ENCODE data around the gene RPS18.

RPS18 gene

DNA sequence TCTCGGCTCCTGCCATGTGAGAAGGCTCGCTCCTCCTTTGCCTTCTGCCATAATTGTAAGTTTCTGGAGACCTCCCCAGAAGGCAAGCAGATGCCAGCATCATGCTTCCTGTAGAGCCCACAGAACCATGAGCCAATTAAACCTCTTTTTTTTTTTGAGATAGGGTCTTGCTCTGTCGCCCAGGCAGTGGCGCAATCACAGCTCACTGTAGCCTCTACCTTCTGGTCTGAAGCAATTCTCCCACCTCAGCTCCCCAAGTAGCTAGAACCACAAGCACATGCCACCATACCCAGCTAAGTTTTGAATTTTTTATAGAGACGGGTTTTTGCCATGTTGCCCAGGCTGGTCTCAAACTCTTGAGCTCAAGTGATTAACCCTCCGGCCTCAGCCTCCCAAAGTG, 35.0 kb upstream of the RPS18 start:
- Histone ChIP-seq H3K4me2 (ENCODE audit: low read depth, low read length, poor library complexity, severe bottlenecking) (no peak overlapping the region), H3K4me3 (ENCODE audit: insufficient read depth, low read length, poor library complexity, severe bottlenecking) (no peak overlapping the region), H3K27me3 (ENCODE audit: low read length) (no peaks in the 10 kb centered on the region), H4K20me1 (ENCODE audit: low read depth, low read length) (no peaks in the 10 kb centered on the region), H2AFZ (ENCODE audit: low read depth, low read length, severe bottlenecking) (no peak overlapping the region), H3K9me2 (replicated peaks; ENCODE audit: insufficient read depth, low read length) (no peaks in the 10 kb centered on the region), H3K27ac (ENCODE audit: low read depth, low read length) (no peak overlapping the region), H3K9ac (ENCODE audit: low read length) (no peak overlapping the region), H3K36me3 (ENCODE audit: low read length) (no peaks in the 10 kb centered on the region), H3K79me2 (ENCODE audit: insufficient read depth, low read length) (no peaks in the 10 kb centered on the region), H3K9me3 (ENCODE audit: insufficient read depth, low read length) (no peaks in the 10 kb centered on the region), H3F3A (ENCODE audit: insufficient read depth) (no peaks in the 10 kb centered on the region)
- no peak for TF ChIP-seq CTCF (IDR thresholded peaks at IDR 0.05; ENCODE audit: insufficient read depth, low read length, poor library complexity, severe bottlenecking)
- no peak for TF ChIP-seq EZH2phosphoT487 (conservative IDR thresholded peaks at IDR 0.05; ENCODE audit: low read length)

DNA sequence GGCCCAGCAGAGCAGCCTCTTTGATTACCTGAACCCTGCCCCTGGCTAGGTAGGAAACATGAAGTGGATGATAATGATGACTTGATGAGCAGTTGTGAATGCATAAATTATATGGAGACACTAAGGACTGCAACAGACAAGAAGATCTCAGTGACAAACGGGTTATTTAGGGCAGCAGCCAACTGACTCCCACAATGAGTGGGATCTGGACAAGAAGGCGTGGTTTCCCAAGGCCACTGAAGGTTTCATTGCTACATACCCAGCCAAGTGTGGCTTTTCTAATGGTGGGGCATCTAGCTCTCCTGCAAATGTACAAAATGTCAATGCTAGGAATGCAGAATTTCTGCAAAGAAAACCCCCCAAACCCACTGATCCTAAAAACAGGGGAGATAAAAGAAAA, 34.1 kb upstream of the RPS18 start:
- TF ChIP-seq CTCF (IDR thresholded peaks at IDR 0.05; ENCODE audit: insufficient read depth, low read length, poor library complexity, severe bottlenecking) (no peak), EZH2phosphoT487 (conservative IDR thresholded peaks at IDR 0.05; ENCODE audit: low read length) (no peak)
- Histone ChIP-seq H3F3A (ENCODE audit: insufficient read depth) (no peaks in the 10 kb centered on the region), H2AFZ (ENCODE audit: low read depth, low read length, severe bottlenecking) (no peak overlapping the region), H3K9me2 (replicated peaks; ENCODE audit: insufficient read depth, low read length) (no peaks in the 10 kb centered on the region), H3K9me3 (ENCODE audit: insufficient read depth, low read length) (no peaks in the 10 kb centered on the region), H3K4me2 (ENCODE audit: low read depth, low read length, poor library complexity, severe bottlenecking) (no peak overlapping the region), H3K27ac (ENCODE audit: low read depth, low read length) (no peak overlapping the region), H3K9ac (ENCODE audit: low read length) (no peak overlapping the region), H3K36me3 (ENCODE audit: low read length) (no peaks in the 10 kb centered on the region), H4K20me1 (ENCODE audit: low read depth, low read length) (no peaks in the 10 kb centered on the region), H3K79me2 (ENCODE audit: insufficient read depth, low read length) (no peaks in the 10 kb centered on the region), H3K27me3 (ENCODE audit: low read length) (no peaks in the 10 kb centered on the region), H3K4me3 (ENCODE audit: insufficient read depth, low read length, poor library complexity, severe bottlenecking) (no peak overlapping the region)

GRCh38 chr6:33241968-33242367, 29.9 kb upstream of the RPS18 start:
- Histone ChIP-seq H3K4me3 (ENCODE audit: insufficient read depth, low read length, poor library complexity, severe bottlenecking) (no peak overlapping the region), H3K9me2 (replicated peaks; ENCODE audit: insufficient read depth, low read length) (no peaks in the 10 kb centered on the region), H4K20me1 (ENCODE audit: low read depth, low read length) (no peaks in the 10 kb centered on the region), H3K9me3 (ENCODE audit: insufficient read depth, low read length) (no peaks in the 10 kb centered on the region), H2AFZ (ENCODE audit: low read depth, low read length, severe bottlenecking) (no peak overlapping the region), H3K4me2 (ENCODE audit: low read depth, low read length, poor library complexity, severe bottlenecking) (no peak overlapping the region), H3K79me2 (ENCODE audit: insufficient read depth, low read length) (no peaks in the 10 kb centered on the region), H3F3A (ENCODE audit: insufficient read depth) (no peaks in the 10 kb centered on the region), H3K27me3 (ENCODE audit: low read length) (no peaks in the 10 kb centered on the region), H3K36me3 (ENCODE audit: low read length) (no peaks in the 10 kb centered on the region), H3K9ac (ENCODE audit: low read length) (no peak overlapping the region), H3K27ac (ENCODE audit: low read depth, low read length) (no peak overlapping the region)
- TF ChIP-seq CTCF (IDR thresholded peaks at IDR 0.05; ENCODE audit: insufficient read depth, low read length, poor library complexity, severe bottlenecking) (no peak), EZH2phosphoT487 (conservative IDR thresholded peaks at IDR 0.05; ENCODE audit: low read length) (no peak)

DNA sequence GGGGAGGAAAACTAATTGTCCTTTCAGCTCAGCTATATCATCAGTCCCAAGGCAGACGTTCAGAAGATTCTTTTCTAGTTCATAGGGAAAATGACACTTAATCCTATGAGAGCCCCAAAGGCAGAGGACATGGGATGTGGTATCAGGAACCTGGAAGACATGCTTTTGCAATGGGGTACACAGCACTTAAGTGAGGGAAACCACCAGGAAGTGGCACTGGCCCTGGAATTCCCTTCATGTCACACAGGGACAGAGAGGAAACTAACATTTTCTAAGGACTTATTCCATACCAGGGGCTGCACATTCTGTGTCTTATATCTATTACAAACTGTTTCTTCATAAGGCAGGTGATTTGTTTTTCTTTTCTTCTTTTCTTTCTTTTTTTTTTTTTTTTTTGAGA, 28.4 kb upstream of the RPS18 start:
- H3K9ac ChIP-seq (ENCODE audit: low read length): no peak overlapping the region
- no peak overlapping the region for H3K4me2 ChIP-seq (ENCODE audit: low read depth, low read length, poor library complexity, severe bottlenecking)
- no peaks in the 10 kb centered on the region for H4K20me1 ChIP-seq (ENCODE audit: low read depth, low read length)
- H3F3A ChIP-seq (ENCODE audit: insufficient read depth): peaks cover 1% of the 10 kb centered on the region
- H3K79me2 ChIP-seq (ENCODE audit: insufficient read depth, low read length): no peaks in the 10 kb centered on the region
- no peak for TF ChIP-seq EZH2phosphoT487 (conservative IDR thresholded peaks at IDR 0.05; ENCODE audit: low read length)
- H3K4me3 ChIP-seq (ENCODE audit: insufficient read depth, low read length, poor library complexity, severe bottlenecking): no peak overlapping the region
- no peaks in the 10 kb centered on the region for H3K9me3 ChIP-seq (ENCODE audit: insufficient read depth, low read length)
- no peak overlapping the region for H3K27ac ChIP-seq (ENCODE audit: low read depth, low read length)
- no peak overlapping the region for H2AFZ ChIP-seq (ENCODE audit: low read depth, low read length, severe bottlenecking)
- no peaks in the 10 kb centered on the region for H3K9me2 ChIP-seq (replicated peaks; ENCODE audit: insufficient read depth, low read length)
- H3K27me3 ChIP-seq (ENCODE audit: low read length): no peaks in the 10 kb centered on the region
- no peaks in the 10 kb centered on the region for H3K36me3 ChIP-seq (ENCODE audit: low read length)

Measured in SU-DHL-6 (cell line).